ENCODE measurements around the gene MAP7D3. TPM values are rescaled to one million over a fixed set of nuclear protein-coding genes. Genes with fewer than 3 reads are reported as not detected.

MAP7D3 gene
- total and polyA plus RNA-seq, 9 of the 15 experiments (the other 6 are each of a cell fraction or from before 2014, with no cell fraction given), result 9.4 to 27.7 (median 14.0) TPM

GRCh38 chrX:136182414-136182813, 68.8 kb downstream of the MAP7D3 start:
- no peaks in the 10 kb centered on the region for H3K9me3 ChIP-seq (replicated peaks; ENCODE audit: control insufficient read depth, insufficient read depth, low read depth, low read length)
- no peak overlapping the region for H3K9ac ChIP-seq (ENCODE audit: insufficient read depth in 1 of 2, low read depth in 2 of 2, low read length in 2 of 2)
- no peak for ATAC-seq
- in situ Hi-C loops (cut with MboI) (no loop called here), intact Hi-C loops (cut with micrococcal nuclease) (no loop called here)
- H3K79me2 ChIP-seq (ENCODE audit: control insufficient read depth, insufficient read depth, low read length), result no peaks in the 10 kb centered on the region
- H3K4me3 ChIP-seq, result no peak overlapping the region
- H2AFZ ChIP-seq (ENCODE audit: low read depth, low read length), result no peak overlapping the region
- H3K9me1 ChIP-seq (ENCODE audit: control insufficient read depth, insufficient read depth, low read length), result no peaks in the 10 kb centered on the region
- ChIA-PET POLR2A (no interaction called here), CTCF (ENCODE audit: low intra/inter-chr PET ratio) (no interaction called here)
- no peaks in the 10 kb centered on the region for H4K20me1 ChIP-seq (replicated peaks; ENCODE audit: control insufficient read depth, insufficient read depth, low read length)
- H3K27me3 ChIP-seq (ENCODE audit: control insufficient read depth in 2 of 2, insufficient read depth in 2 of 2, low read length in 2 of 2), result peaks cover 0 to 6% of the 10 kb centered on the region in 2 experiments; a peak in 4 of 5 replicates
- H3K27ac ChIP-seq (ENCODE audit: extremely low read depth, low read depth, low read length), result no peak overlapping the region
- no peak for DNase-seq (ENCODE audit: extremely low read depth in 1 of 4, low spot score in 3 of 4)
- no peak for FAIRE-seq
- no peaks in the 10 kb centered on the region for H3K36me3 ChIP-seq (ENCODE audit: control insufficient read depth, insufficient read depth, low read length)
- BruUV-seq (replicated peaks), result no TSS peak
- H3K4me1 ChIP-seq (replicated peaks in 1 of 2; ENCODE audit: control insufficient read depth in 2 of 2, insufficient read depth in 2 of 2, low read length in 2 of 2), result no peaks in the 10 kb centered on the region
- no peak overlapping the region for H3K4me2 ChIP-seq (ENCODE audit: insufficient read depth, low read length)
- TF ChIP-seq NFATC3 (IDR thresholded peaks at IDR 0.05) (no peak), EHMT2 (IDR thresholded peaks at IDR 0.05) (no peak), ZNF184 (CRISPR knock-in tag; IDR thresholded peaks at IDR 0.05) (no peak), POLR2G (IDR thresholded peaks at IDR 0.05; ENCODE audit: low read depth, low read length) (no peak), LARP7 (IDR thresholded peaks at IDR 0.05) (no peak), ESRRA (IDR thresholded peaks at IDR 0.05; ENCODE audit: borderline replicate concordance, low read depth) (no peak), ZBTB43 (CRISPR knock-in tag; IDR thresholded peaks at IDR 0.05) (no peak), MLX (CRISPR knock-in tag; conservative IDR thresholded peaks at IDR 0.05) (no peak), DLX4 (CRISPR knock-in tag; IDR thresholded peaks at IDR 0.05) (no peak), SRSF3 (IDR thresholded peaks at IDR 0.05; ENCODE audit: insufficient read depth, low read length) (no peak), ZNF583 (CRISPR knock-in tag; IDR thresholded peaks at IDR 0.05) (no peak), RNF219 (CRISPR knock-in tag; IDR thresholded peaks at IDR 0.05) (no peak), RBM17 (IDR thresholded peaks at IDR 0.05; ENCODE audit: borderline replicate concordance, low read depth, low read length) (no peak), CEBPB (tag; IDR thresholded peaks at IDR 0.05) (no peak), FOXA1 (IDR thresholded peaks at IDR 0.05; ENCODE audit: borderline replicate concordance) (no peak)
- 0% methylated on average over 2 of the region's 3 CpGs for WGBS (ENCODE audit: insufficient coverage, low coverage, missing lambda C conversion rate)
